Urinary bladder (tissue), 4 donors: ENCODE results near the gene TBC1D10A. TPM values are rescaled to one million over a fixed set of nuclear protein-coding genes. Genes with fewer than 3 reads are reported as not detected.
A peak's percentile ranks its signal among the peaks of the same experiment; 100 is the strongest.

ENCODE experiments used
- DNase-seq: peaks from one replicate; pipeline ENCODE4 v3.0.0-alpha.2; 2015; ENCODE audit errors: extremely low spot score
- H3K27ac ChIP-seq: one replicate; pipeline ENCODE4 v1.5.1; 2013; ENCODE audit warnings: low read depth, mild to moderate bottlenecking, moderate library complexity
- H3K36me3 ChIP-seq: one replicate; pipeline ENCODE4 v1.6.1; 2013; ENCODE audit warnings: mild to moderate bottlenecking, moderate library complexity; ENCODE audit not compliant: insufficient read depth
- H3K4me1 ChIP-seq: one replicate; pipeline ENCODE4 v1.6.1; 2013; ENCODE audit warnings: mild to moderate bottlenecking, moderate library complexity; ENCODE audit not compliant: insufficient read depth
- H3K4me3 ChIP-seq: one replicate; pipeline ENCODE4 v1.5.1; 2013; ENCODE audit warnings: low read depth, low read length
- WGBS: extraction: QIAGEN DNeasy Blood & Tissue Kit; methylation state at CpG from one replicate; pipeline ENCODE4 v1.1.7; 2013; 5-methylcytosine and 5-hydroxymethylcytosine counted together
- polyA plus RNA-seq: library from polyadenylated mRNA; stranded (reverse); fragments of 200-250 nt; gene quantifications from one replicate; pipeline ENCODE4 v1.2.3, GENCODE V29; 2013
- total RNA-seq: library from RNA; depleted of rRNA; stranded (reverse); fragments of >200 nt; gene quantifications from one replicate; pipeline ENCODE4 v1.2.3, GENCODE V29; 2014
- donor health status: healthy with polysubstance abuse.
- donor health status: healthy.

TBC1D10A gene
- total and polyA plus RNA-seq, 2 donors, result 8.4 to 31.7 TPM

DNA sequence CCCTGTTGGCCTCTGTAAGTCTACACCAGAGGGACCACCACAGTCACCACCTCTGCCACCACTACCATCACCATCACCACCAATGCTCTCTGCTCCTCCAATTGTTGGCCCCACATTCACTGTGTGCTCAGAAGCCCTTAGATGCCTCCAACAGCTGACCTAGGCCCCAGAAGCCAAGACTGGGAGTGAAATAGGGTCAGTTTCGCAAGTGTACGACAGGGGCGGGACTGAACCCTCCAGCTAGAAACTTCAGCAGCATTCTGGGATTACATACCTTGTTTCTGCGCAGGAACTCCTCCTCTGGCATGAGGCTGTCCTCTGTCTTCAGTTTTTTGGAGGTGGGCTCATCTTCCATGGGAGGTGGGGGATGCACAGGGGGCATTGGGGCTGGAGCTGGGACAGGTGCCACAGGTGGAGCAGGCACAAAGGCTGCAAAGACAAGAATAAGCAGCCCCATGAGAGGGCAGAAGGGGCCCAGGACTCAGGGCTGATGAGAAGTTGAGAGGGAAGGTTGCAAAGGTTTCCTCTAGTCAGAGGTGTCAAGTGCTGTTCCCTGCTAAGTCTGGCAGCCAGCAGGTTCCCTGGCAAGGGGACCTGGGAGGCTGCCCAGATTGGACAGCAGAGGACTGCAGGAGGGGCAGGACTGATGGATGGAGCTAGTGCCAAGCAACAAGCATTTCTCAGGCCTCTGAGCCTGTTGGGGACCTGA is 10.2 kb upstream of the TBC1D10A start:
- no peak overlapping the region for H3K4me3 ChIP-seq
- H3K4me1 ChIP-seq, result no peaks in the 10 kb centered on the region
- peaks cover 18% of the 10 kb centered on the region for H3K36me3 ChIP-seq
- no peak for DNase-seq
- no peak overlapping the region for H3K27ac ChIP-seq
- WGBS, result 96% methylated on average over 4 of the region's 4 CpGs

DNA sequence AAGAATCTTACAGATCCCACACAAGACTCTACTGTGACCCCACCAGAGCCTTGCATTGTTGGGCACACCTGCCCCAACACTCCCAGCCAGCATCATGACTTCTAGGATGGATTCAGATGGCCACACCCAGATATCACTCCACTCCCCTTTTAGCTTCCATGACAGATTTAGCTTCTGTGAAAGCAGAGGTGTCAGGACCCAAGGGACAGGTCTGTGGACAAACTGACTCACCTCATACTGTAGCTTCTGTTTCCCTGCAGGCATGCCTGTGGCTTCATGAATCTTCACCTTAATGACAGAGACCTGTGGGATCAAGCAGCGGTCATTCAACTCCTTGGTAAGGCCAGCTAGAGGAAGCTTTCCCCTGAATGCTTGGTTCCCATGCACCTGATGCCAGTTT is 8.5 kb upstream of the TBC1D10A start:
- peaks cover 18% of the 10 kb centered on the region for H3K36me3 ChIP-seq
- no peak overlapping the region for H3K27ac ChIP-seq
- no peaks in the 10 kb centered on the region for H3K4me1 ChIP-seq
- 96% methylated on average over 1 of the region's 1 CpG for WGBS
- DNase-seq, result no peak
- H3K4me3 ChIP-seq, result no peak overlapping the region

DNA sequence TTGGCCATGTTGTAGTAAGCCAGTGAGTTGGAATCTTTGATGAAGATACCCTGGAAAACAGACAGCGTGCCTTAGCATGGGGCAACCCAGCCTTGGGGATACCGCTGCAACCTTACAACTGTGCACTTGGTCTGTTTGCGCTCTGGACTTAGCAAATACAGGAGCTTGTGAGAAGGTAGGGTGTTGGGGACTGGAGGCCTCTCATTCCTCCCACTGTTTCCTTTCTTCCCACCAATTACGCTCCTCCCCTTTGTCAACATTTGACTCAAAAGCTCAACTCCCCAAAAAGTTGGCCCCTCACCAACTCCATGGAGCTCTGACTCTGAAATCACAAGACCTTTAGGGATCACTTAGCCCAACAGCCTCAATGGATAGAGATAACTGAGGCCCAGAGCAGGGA is 7.9 kb upstream of the TBC1D10A start:
- 95% methylated on average over 4 of the region's 4 CpGs for WGBS
- peaks cover 18% of the 10 kb centered on the region for H3K36me3 ChIP-seq
- DNase-seq, result no peak
- no peak overlapping the region for H3K27ac ChIP-seq
- no peak overlapping the region for H3K4me3 ChIP-seq
- no peaks in the 10 kb centered on the region for H3K4me1 ChIP-seq

DNA sequence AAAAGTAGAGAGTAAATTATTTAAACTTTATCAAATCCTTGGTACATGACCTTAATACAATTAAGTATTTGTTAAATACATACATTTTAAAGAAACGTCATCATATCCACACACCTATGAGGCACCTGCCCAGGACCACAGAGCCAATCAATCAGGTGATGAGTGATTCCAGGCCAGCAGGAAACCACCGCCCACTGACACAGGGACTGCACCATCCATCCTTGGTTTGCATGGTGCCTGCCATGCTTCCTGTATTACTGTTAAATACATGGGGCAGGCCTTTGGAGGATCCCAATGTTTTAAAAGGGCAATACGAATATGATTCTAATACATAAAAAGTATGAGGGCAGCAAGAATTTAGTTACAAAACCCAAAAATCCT is 7.0 kb upstream of the TBC1D10A start:
- Histone ChIP-seq H3K36me3 (peaks cover 16% of the 10 kb centered on the region), H3K27ac (no peak overlapping the region), H3K4me1 (no peaks in the 10 kb centered on the region), H3K4me3 (no peak overlapping the region)
- no peak for DNase-seq
- WGBS, result 85% methylated on average over 3 of the region's 3 CpGs

DNA sequence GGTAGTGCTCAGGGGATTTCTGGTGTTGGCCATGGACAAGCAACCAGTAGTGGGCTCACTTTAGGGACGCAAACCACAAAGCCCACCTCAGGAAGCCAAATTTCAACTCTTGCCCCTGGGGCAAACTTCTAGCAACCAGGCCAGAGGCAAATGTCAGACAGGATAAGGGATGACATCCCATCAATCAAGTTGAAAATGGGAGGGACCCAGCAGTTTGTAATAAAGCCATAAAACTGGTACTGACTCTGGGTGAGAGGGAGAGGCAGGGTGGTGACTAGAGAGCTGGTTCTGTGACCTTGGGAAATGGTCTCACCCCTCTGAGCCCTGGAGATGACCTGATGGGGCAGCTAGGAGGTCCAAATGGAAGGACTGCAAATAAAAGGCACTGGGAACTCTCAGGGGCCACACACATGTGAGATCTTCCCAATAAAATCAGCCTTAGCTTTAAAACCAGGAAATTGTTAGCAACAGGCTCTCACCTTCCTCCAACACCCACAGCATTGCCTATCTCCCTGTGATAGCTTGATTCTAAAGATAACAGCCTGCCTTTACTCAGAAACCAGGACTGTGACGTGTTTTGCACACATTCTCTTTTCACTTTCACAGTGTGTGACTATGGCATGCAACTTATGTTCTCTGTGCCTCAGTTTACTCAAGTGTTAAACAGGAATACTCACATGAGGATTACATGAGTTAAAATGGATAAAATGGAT is 6.4 kb upstream of the TBC1D10A start:
- Histone ChIP-seq H3K4me1 (no peaks in the 10 kb centered on the region), H3K4me3 (no peak overlapping the region), H3K27ac (no peak overlapping the region), H3K36me3 (peaks cover 15% of the 10 kb centered on the region)
- DNase-seq, result no peak
- WGBS, result 82% methylated on average over 2 of the region's 2 CpGs

DNA sequence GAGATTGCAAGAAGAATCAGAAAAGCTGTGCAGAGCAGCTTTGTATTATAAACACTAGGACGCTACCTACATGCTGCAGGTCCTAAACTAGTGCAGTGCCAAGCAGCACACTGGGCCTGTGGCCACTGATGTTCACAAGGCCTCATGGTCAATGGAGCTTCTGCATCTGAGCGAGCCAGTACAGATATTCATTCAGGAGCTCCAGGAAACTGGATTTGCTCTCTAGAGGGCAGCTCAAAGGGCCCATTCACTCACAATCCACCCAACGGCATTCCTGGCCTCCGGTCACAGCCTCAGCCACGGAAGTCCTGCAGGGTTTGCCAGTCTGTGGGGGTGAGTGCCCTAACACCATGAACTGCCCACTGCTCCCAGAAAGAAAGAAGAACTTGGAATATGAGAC is 5.8 kb upstream of the TBC1D10A start:
- DNase-seq, result no peak
- Histone ChIP-seq H3K36me3 (peaks cover 12% of the 10 kb centered on the region), H3K4me3 (no peak overlapping the region), H3K27ac (no peak overlapping the region), H3K4me1 (no peaks in the 10 kb centered on the region)
- whole genome bisulfite sequencing, result 69% methylated on average over 5 of the region's 5 CpGs

DNA sequence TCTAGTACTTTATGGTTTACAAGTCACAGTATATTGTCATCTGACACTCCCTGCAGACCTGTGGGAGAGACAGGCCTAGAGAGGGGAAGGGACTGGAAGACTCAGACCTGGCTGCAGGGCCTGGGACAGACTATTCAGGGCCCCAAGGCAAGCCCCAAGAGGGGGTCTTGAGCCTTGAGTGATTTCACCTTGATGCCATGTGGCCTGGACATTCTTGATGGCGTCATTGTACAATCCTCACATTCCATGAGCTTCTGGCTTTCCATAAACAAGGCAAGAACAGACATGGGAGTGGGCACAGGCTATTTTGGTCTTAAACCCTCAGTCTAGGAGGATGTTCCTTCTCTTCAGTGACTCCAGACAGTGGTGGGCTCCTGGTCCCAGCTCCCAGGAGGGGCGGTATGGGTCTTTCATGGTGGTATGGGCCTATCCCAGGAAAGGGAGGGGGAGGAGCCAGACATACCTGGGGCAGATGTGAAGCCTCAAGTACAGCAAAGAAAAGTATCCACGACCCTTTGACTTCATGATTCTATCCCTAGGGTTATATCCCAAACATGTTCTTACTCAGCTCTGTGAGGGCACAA is 1.8 kb upstream of the TBC1D10A start:
- DNase-seq, result no peak
- no peak overlapping the region for H3K27ac ChIP-seq
- H3K4me3 ChIP-seq, result no peak overlapping the region
- no peaks in the 10 kb centered on the region for H3K36me3 ChIP-seq
- no peaks in the 10 kb centered on the region for H3K4me1 ChIP-seq
- WGBS, result 62% methylated on average over 3 of the region's 3 CpGs

DNA sequence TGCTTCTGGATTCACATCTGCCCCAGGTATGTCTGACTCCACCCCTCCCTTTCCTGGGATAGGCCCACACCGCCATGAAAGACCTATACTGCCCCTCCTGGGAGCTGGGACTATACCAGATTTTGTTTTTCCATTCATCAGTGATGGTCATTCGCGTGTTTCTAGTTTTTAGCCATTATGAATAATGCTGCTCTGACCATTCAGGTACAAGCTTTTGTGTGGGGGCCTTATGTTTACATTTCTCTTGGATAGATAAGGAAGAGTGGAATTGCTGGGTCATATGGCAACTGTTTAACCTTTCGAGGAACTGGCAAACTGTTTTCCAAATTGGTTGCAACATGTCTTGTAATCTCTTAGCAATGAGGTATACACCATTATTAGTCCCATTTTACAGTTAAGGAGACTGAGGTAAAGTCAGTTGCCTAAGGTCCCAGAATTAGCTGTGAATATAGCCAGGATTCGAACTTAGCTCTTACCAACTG is 1.2 kb upstream of the TBC1D10A start:
- WGBS, result 77% methylated on average over 5 of the region's 5 CpGs
- no peaks in the 10 kb centered on the region for H3K4me1 ChIP-seq
- no peak for DNase-seq
- H3K36me3 ChIP-seq, result no peaks in the 10 kb centered on the region
- no peak overlapping the region for H3K27ac ChIP-seq
- H3K4me3 ChIP-seq, result no peak overlapping the region

DNA sequence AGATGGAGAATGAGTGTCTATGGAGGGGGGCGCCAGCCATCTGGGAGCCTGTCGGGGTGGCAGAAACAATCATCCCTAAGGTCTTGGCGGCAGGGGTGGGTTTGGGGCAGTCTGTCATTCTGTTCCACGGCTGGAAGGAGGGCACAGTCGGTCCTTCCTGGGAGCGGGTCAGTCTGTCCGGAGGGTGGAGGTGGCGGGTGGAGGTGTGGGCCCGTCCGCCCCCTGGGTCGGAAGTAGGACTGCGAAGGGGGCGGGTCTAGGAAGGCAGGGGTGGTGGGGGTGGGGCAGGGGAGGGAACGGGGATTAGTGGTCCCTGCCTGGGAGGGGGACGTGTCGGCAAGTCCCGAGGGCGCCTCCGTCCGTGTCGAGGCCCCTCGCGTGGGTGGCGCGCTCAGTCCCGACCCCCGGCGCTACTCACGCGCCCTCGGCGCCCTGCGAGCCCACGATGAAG is 461 bp downstream of the TBC1D10A start:
- Histone ChIP-seq H3K4me3 (peak overlapping the region; percentile 97), H3K36me3 (no peaks in the 10 kb centered on the region), H3K27ac (peak overlapping the region; percentile 89), H3K4me1 (no peaks in the 10 kb centered on the region)
- WGBS, result under 1% methylated on average over 34 of the region's 34 CpGs
- DNase-seq, result no peak

DNA sequence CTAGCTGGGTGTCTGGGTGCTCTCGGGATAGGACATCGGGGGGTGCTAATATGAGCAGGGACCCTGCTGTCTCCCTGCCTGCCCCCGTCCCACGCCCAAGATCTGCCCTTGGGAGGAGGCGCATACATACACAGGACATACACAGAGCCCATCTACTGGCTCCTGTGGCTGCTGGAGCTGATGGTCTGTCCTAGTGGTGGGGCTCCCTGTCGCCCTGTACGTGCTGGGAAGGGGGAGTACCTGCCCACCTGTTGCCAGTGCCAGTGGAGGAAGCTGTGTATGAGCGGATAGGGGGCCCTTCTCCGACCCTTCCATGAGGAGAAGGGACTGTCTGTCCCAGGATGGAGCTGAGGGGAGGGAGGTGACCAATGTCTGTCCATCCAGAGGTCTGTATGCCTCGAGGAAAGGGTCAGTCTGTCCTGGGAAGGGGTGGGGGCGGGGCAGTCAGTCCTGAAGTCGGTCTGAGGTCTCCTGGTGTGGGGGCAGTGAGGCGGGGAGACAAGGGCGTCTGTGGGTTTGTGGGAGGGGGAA is 952 bp downstream of the TBC1D10A start:
- no peaks in the 10 kb centered on the region for H3K4me1 ChIP-seq
- H3K27ac ChIP-seq, result no peak overlapping the region
- H3K4me3 ChIP-seq, result peak overlapping the region; percentile 97
- 33% methylated on average over 14 of the region's 14 CpGs for WGBS
- DNase-seq, result no peak
- no peaks in the 10 kb centered on the region for H3K36me3 ChIP-seq

DNA sequence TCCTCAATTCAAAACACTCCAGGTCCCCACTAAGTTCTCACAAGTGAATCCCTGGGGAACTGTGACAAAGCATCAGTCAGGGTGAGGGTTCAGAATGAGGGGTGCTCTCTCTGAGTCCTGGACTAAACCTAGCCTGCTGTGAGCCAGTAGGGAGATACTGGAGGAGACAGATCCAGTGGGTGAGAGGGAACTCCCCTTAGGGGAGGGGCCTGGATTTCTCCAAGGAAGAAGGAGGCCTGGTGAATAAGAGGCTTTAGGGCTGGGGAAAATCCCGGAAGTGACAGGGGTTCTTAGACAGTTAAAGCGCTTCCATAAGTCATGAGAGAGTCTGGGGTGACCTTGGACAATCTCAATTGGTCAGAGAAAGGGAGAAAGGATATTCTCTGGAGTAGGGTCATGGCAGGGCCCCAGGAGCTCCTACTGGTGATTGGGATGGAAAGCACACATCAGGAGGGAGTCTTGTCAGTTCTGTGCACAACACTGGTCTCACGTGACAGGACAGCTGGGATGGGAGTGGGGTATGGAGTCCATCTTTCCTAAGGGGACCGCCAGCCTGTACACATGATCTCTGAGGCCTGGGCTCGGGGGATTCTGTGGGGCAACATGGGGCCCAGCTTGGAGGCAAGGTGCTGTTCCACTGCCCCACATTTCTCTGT is 1.5 kb downstream of the TBC1D10A start:
- 40% methylated on average over 5 of the region's 5 CpGs for WGBS
- Histone ChIP-seq H3K27ac (no peak overlapping the region), H3K4me1 (no peaks in the 10 kb centered on the region), H3K4me3 (peak overlapping the region; percentile 97), H3K36me3 (no peaks in the 10 kb centered on the region)
- DNase-seq, result no peak

DNA sequence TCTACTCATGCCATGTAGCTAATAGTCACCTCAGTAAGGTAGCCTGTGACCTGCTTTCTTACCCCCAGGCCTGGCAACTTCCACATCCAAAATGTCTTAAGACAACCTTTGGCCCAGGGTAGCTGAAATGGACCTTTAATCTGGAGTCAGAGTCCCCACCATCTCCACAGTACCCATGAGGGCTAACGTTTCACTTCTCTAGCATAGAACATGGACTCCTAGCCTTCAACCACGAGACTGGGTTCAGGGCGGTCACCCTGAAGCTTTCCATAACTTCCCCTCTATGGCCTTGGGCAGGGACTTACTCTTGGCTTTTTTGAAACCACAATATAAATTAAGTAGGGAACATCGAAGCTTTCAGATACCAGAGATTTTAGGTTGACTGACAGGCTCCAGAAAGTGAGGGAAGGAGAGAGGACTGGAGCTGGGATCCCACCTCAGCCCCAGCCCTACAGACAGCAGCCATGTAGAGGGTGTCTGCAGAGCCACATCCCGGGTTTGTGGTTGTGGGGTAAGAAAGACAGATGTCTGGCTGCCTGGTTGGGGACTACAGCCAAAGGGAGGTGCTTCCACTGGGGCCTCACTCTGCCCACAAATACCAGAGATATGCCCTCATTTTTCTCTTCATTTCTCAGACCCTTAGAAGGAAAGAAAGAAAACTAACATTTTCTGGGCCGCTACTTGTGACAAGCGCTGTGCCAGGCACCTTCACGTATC is 2.6 kb downstream of the TBC1D10A start:
- Histone ChIP-seq H3K4me1 (no peaks in the 10 kb centered on the region), H3K36me3 (no peaks in the 10 kb centered on the region), H3K27ac (no peak overlapping the region), H3K4me3 (no peak overlapping the region)
- WGBS, result 64% methylated on average over 8 of the region's 8 CpGs
- no peak for DNase-seq

DNA sequence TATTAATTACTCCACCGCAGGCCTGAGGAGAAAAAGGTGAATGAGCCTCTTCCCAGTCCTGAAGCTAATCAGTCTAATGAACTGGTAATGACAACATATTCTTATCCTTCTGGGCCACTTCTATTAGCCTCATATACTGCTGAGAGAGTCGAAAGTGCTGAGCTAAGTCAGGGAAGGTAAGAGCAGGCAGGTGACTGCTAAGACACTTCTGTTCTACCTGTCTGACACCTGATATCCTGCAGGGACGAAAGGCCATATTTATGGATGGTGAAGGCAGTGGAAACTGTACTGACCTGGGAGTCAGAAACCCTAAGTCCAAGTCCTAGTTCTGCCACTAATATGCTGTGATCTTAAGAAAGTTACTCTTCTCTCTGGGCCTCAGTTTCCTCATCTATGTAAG is 3.5 kb downstream of the TBC1D10A start:
- DNase-seq, result no peak
- H3K4me3 ChIP-seq, result no peak overlapping the region
- no peak overlapping the region for H3K27ac ChIP-seq
- WGBS, result 94% methylated on average over 3 of the region's 3 CpGs
- H3K36me3 ChIP-seq, result no peaks in the 10 kb centered on the region
- no peaks in the 10 kb centered on the region for H3K4me1 ChIP-seq
